Vagina (tissue), 2 donors: ENCODE data around the gene HOXA1. TPM values are rescaled to one million over a fixed set of nuclear protein-coding genes. Genes with fewer than 3 reads are reported as not detected.

Experiments
- DNase-seq, 2 donors: peaks; one replicate each; pipeline ENCODE4 v3.0.0-alpha.2; 2017; ENCODE audit errors: extremely low spot score in 2 of 2
- H3K27ac ChIP-seq: fragments of 200-600 bp; sonication (generic); one replicate; pipeline ENCODE4 v1.5.1; 2019
- H3K27me3 ChIP-seq: fragments of 200-600 bp; sonication (generic); one replicate; pipeline ENCODE4 v1.5.1; 2019
- H3K36me3 ChIP-seq, 2 donors: fragments of 200-600 bp; sonication (generic); one replicate each; pipeline ENCODE4 v1.5.1; 2017 to 2019
- H3K4me1 ChIP-seq: fragments of 200-600 bp; sonication (generic); one replicate; pipeline ENCODE4 v1.5.1; 2019
- H3K4me3 ChIP-seq, 2 donors: fragments of 200-600 bp; sonication (generic); 1 replicate in 1 of 2; 2 replicates in 1 of 2; pipeline ENCODE4 v1.5.1; 2016 to 2019
- H3K9me3 ChIP-seq: fragments of 200-600 bp; sonication (generic); one replicate; pipeline ENCODE4 v1.5.1; 2019
- CTCF ChIP-seq, 3 experiments: fragments of 450-650 bp in 2 of 3; fragments of 200-600 bp in 1 of 3; sonication (generic) in 1 of 3; IDR thresholded peaks; one replicate each; pipeline ENCODE4 v1.5.1; 2017 to 2019; ENCODE audit warnings: antibody characterized with exemption in 3 of 3, mild to moderate bottlenecking in 2 of 3, moderate library complexity in 2 of 3
- POLR2A ChIP-seq, 2 donors: fragments of 450-650 bp; IDR thresholded peaks; one replicate each; pipeline ENCODE4 v1.6.1; 2017; ENCODE audit warnings: antibody characterized with exemption in 2 of 2, mild to moderate bottlenecking in 2 of 2, moderate library complexity in 2 of 2
- POLR2AphosphoS5 ChIP-seq, 2 donors: sonication (generic); formaldehyde crosslinking; IDR thresholded peaks; one replicate each; pipeline ENCODE4 v1.9.0; 2017; ENCODE audit warnings: antibody characterized with exemption in 2 of 2, mild to moderate bottlenecking in 2 of 2, low read depth in 1 of 2; ENCODE audit not compliant: insufficient read depth in 1 of 2
- intact Hi-C: fragments of 100-400 bp; cut with DNase I; formaldehyde crosslinking; loops from one replicate; pipeline ENCODE4 v1.15.1; 2023
- total RNA-seq: library from RNA; depleted of rRNA; stranded (reverse); fragments of >200 nt; gene quantifications from one replicate; pipeline ENCODE4 v1.2.3, GENCODE V29; 2016

Gene HOXA1
- total RNA-seq, 1 donor from 2014 or later, result 0.74 TPM

- H3K27ac ChIP-seq, result no peak overlapping the region
- no peaks in the 10 kb centered on the region for H3K27me3 ChIP-seq
- TF ChIP-seq CTCF (IDR thresholded peaks at IDR 0.05) (no peak), POLR2A (IDR thresholded peaks at IDR 0.05) (no peak), POLR2AphosphoS5 (IDR thresholded peaks at IDR 0.05; ENCODE audit: insufficient read depth in 1 of 2, low read depth in 1 of 2) (no peak)
These were observed 42.0 kb upstream of the HOXA1 start for GRCh38 chr7:27137640-27138315.

DNA sequence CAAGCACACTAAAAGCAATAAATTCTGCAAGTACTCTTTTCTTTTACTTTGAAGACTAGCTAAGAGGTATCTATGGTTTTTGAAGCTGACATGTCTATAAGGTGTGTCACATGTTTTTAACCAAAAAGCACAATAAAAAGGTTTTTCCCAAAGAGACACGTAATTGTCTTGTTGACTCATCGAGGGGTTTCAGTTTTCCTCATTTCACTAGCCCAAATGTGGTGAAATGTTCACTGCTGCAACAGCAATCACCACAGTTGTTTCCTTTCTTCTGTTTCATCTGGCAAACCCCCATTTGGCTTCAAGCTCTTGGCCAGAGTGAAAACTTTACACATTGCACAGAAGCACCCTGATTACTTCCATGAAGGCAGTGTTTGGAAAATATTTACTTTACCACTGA is 38.6 kb upstream of the HOXA1 start:
- no peaks in the 10 kb centered on the region for H3K27me3 ChIP-seq
- peaks cover 14% of the 10 kb centered on the region for H3K4me1 ChIP-seq
- H3K4me3 ChIP-seq, result no peak overlapping the region
- TF ChIP-seq POLR2A (IDR thresholded peaks at IDR 0.05) (no peak), POLR2AphosphoS5 (IDR thresholded peaks at IDR 0.05; ENCODE audit: insufficient read depth in 1 of 2, low read depth in 1 of 2) (no peak), CTCF (IDR thresholded peaks at IDR 0.05) (no peak)
- no peaks in the 10 kb centered on the region for H3K9me3 ChIP-seq
- intact Hi-C loops, result no loop called here
- DNase-seq, result no peak
- H3K36me3 ChIP-seq, result no peaks in the 10 kb centered on the region
- H3K27ac ChIP-seq, result no peak overlapping the region

More at GRCh38 chr7:27137640-27138315, 42.0 kb upstream of the HOXA1 start:
- peaks cover 4% of the 10 kb centered on the region for H3K4me1 ChIP-seq
- no peak overlapping the region for H3K4me3 ChIP-seq
- DNase-seq, result no peak
- intact Hi-C loops, result no loop called here
- H3K36me3 ChIP-seq, result peaks cover 0 to 4% of the 10 kb centered on the region in 2 donors
- H3K9me3 ChIP-seq, result no peaks in the 10 kb centered on the region

DNA sequence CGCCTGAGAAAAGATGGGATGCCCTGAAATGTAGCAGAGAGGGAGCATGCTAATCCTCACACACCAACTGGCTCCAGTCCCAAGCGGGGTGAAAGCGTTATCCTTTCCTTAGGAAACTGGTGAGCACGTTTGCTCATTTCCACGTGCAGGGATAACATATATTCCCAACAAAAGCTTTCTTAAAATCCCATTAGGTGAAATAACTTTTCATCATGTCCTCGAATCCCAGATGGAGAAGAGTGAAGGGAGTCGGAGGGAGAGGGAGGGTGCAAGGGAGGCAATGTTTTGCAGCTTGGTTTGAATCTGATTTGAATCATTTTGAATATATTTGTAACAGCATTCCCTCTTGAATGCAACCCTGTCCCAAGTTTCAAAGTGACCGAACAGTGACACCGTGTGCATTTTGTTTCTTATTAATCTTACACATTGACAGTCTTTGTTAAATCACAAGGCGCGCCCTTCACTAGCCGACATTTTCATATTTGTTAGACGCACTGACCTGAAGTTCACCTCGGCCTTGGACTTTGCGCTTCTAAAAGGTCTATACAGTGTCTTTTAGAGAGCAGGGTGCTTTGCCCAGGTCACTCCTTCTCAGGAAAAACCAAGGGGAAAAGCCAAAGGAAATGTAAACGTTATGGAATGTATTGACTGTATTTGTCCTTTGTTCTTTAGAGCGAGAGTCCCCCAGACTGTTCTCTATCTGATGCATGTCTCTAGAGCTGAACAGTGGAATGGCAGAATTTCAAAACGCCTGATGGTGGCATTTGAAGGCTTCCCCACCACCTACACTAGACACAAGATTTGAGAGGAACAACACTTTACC is 37.8 kb upstream of the HOXA1 start:
- Histone ChIP-seq H3K27ac (no peak overlapping the region), H3K36me3 (no peaks in the 10 kb centered on the region), H3K27me3 (no peaks in the 10 kb centered on the region), H3K9me3 (no peaks in the 10 kb centered on the region), H3K4me1 (peaks cover 16% of the 10 kb centered on the region), H3K4me3 (no peak overlapping the region)
- TF ChIP-seq POLR2A (IDR thresholded peaks at IDR 0.05) (no peak), POLR2AphosphoS5 (IDR thresholded peaks at IDR 0.05; ENCODE audit: insufficient read depth in 1 of 2, low read depth in 1 of 2) (no peak), CTCF (IDR thresholded peaks at IDR 0.05) (no peak)
- DNase-seq, result no peak
- intact Hi-C loops, result no loop called here

- Histone ChIP-seq H3K27ac (no peak overlapping the region), H3K27me3 (no peaks in the 10 kb centered on the region)
These were observed 37.2 kb upstream of the HOXA1 start for GRCh38 chr7:27132978-27133377.

More at GRCh38 chr7:27132978-27133377, 37.2 kb upstream of the HOXA1 start:
- Histone ChIP-seq H3K4me1 (peaks cover 16% of the 10 kb centered on the region), H3K36me3 (no peaks in the 10 kb centered on the region), H3K9me3 (no peaks in the 10 kb centered on the region), H3K4me3 (no peak overlapping the region)
- intact Hi-C loops, result no loop called here
- DNase-seq, result no peak
- no peak for TF ChIP-seq CTCF (IDR thresholded peaks at IDR 0.05)
- TF ChIP-seq POLR2A (IDR thresholded peaks at IDR 0.05), result no peak
- TF ChIP-seq POLR2AphosphoS5 (IDR thresholded peaks at IDR 0.05; ENCODE audit: insufficient read depth in 1 of 2, low read depth in 1 of 2), result no peak
